H1 (cell line): ENCODE results near the gene DCAF4L1. TPM values are rescaled to one million over a fixed set of nuclear protein-coding genes. Genes with fewer than 3 reads are reported as not detected.

ENCODE experiments used
- CTCF ChIA-PET: fragments of 300-600 bp; sonication (Branson Sonifier 250); formaldehyde crosslinking; loops from one replicate; lab custom pipeline; 2021; ENCODE audit not compliant: partially characterized antibody; lab: Charles Lee
- POLR2A ChIA-PET: fragments of 300-600 bp; sonication (Branson Sonifier 250); formaldehyde crosslinking; loops from one replicate; lab custom pipeline; 2021; ENCODE audit warnings: inconsistent platforms; ENCODE audit not compliant: partially characterized antibody; lab: Charles Lee
- DNase-seq, 2 experiments: peaks; one replicate each; pipeline versions ENCODE4 v3.0.0 to v3.0.0-alpha.2; 2010 to 2022; ENCODE audit warnings: low spot score in 2 of 2, low read depth in 1 of 2, mixed read lengths in 1 of 2
- FAIRE-seq: peaks from 2 replicates; lab custom pipeline; 2011; peaks lifted over from hg19 to GRCh38; lab: Jason Lieb, UNC
- H2AFZ ChIP-seq: 2 replicates; pipeline ENCODE4 v1.8.1; 2012; ENCODE audit warnings: low read length, inconsistent platforms
- H2AK5ac ChIP-seq: 2 replicates; pipeline ENCODE4 v1.6.1; 2013; ENCODE audit warnings: low read depth, low read length
- H2BK120ac ChIP-seq: replicated peaks from 2 replicates; pipeline ENCODE3; 2013; ENCODE audit warnings: low read depth, low read length, inconsistent platforms
- H2BK12ac ChIP-seq: 2 replicates; pipeline ENCODE4 v1.6.1; 2013; ENCODE audit warnings: low read depth, low read length
- H2BK15ac ChIP-seq: 2 replicates; pipeline ENCODE4 v1.6.1; 2013; ENCODE audit warnings: low read length
- H2BK20ac ChIP-seq: 2 replicates; pipeline ENCODE4 v1.6.1; 2013; ENCODE audit warnings: low read length
- H2BK5ac ChIP-seq: 2 replicates; pipeline ENCODE4 v1.6.1; 2013; ENCODE audit warnings: low read depth, low read length
- H3K14ac ChIP-seq: 2 replicates; pipeline ENCODE4 v1.6.1; 2013; ENCODE audit warnings: inconsistent platforms; ENCODE audit not compliant: insufficient read length
- H3K18ac ChIP-seq: 2 replicates; pipeline ENCODE4 v1.6.1; 2013; ENCODE audit warnings: low read length; ENCODE audit errors: extremely low read depth
- H3K23ac ChIP-seq: 2 replicates; pipeline ENCODE4 v1.6.1; 2013; ENCODE audit warnings: inconsistent platforms; ENCODE audit not compliant: insufficient read length
- H3K23me2 ChIP-seq: 2 replicates; pipeline ENCODE4 v1.6.1; 2013; ENCODE audit warnings: low read depth, low read length
- H3K27ac ChIP-seq: 2 replicates; pipeline ENCODE4 v1.6.1; 2011; ENCODE audit warnings: low read depth, low read length, inconsistent platforms
- H3K27me3 ChIP-seq, 4 experiments: replicated peaks in 1 of 4; 1 replicate in 1 of 4; 2 replicates in 3 of 4; pipeline versions ENCODE4 v1.6.1 to v1.8.1; 2011 to 2013; ENCODE audit warnings: low read length in 3 of 4, mild to moderate bottlenecking in 3 of 4, inconsistent platforms in 2 of 4, mixed read lengths in 2 of 4, moderate library complexity in 1 of 4; ENCODE audit not compliant: control insufficient read depth in 3 of 4, insufficient read depth in 3 of 4; ENCODE audit errors: extremely low read depth in 1 of 4
- H3K36me3 ChIP-seq, 4 experiments: 2 replicates each; pipeline versions ENCODE4 v1.6.1 to v1.8.1; 2011 to 2013; ENCODE audit warnings: mild to moderate bottlenecking in 4 of 4, low read length in 3 of 4, moderate library complexity in 2 of 4, control low read depth in 1 of 4, inconsistent platforms in 1 of 4; ENCODE audit not compliant: insufficient read depth in 4 of 4, control insufficient read depth in 2 of 4
- H3K4ac ChIP-seq: replicated peaks from 2 replicates; pipeline ENCODE3; 2013; ENCODE audit warnings: low read length, low read depth, mixed read lengths, inconsistent platforms; ENCODE audit not compliant: insufficient read length
- H3K4me1 ChIP-seq, 4 experiments: replicated peaks in 1 of 4; 1 replicate in 1 of 4; 2 replicates in 3 of 4; pipeline versions ENCODE4 v1.6.1 to v1.8.1; 2011 to 2013; ENCODE audit warnings: low read length in 3 of 4, inconsistent platforms in 2 of 4, mixed read lengths in 1 of 4; ENCODE audit not compliant: insufficient read depth in 4 of 4, control insufficient read depth in 3 of 4
- H3K4me2 ChIP-seq, 2 experiments: 2 replicates each; pipeline versions ENCODE4 v1.6.1 to v1.8.1; 2011 to 2013; ENCODE audit warnings: low read depth in 2 of 2, low read length in 2 of 2, control low read depth in 1 of 2, inconsistent platforms in 1 of 2, mild to moderate bottlenecking in 1 of 2; ENCODE audit not compliant: insufficient read depth in 1 of 2
- H3K4me3 ChIP-seq, 4 experiments: fragments of 200-600, 300-600 bp in 1 of 4; sonication (generic), shearing (Covaris generic), sonication (Bioruptor Twin) in 1 of 4; 2 replicates each; pipeline versions ENCODE4 v1.5.1 to v1.8.1; 2011 to 2016; ENCODE audit warnings: low read length in 4 of 4, low read depth in 3 of 4, control low read depth in 2 of 4, inconsistent platforms in 2 of 4, mild to moderate bottlenecking in 2 of 4, mixed read lengths in 1 of 4, moderate library complexity in 1 of 4; ENCODE audit not compliant: insufficient read depth in 2 of 4; ENCODE audit errors: extremely low read depth in 1 of 4
- H3K56ac ChIP-seq: replicated peaks from 2 replicates; pipeline ENCODE3; 2013; ENCODE audit warnings: low read depth, mild to moderate bottlenecking, mixed read lengths, low read length, inconsistent platforms; ENCODE audit not compliant: insufficient read length
- H3K79me1 ChIP-seq: 2 replicates; pipeline ENCODE4 v1.6.1; 2013; ENCODE audit warnings: low read depth, low read length, control low read depth
- H3K79me2 ChIP-seq, 2 experiments: 2 replicates each; pipeline versions ENCODE4 v1.6.1 to v1.8.1; 2012 to 2013; ENCODE audit warnings: low read length in 2 of 2, mild to moderate bottlenecking in 2 of 2, inconsistent platforms in 1 of 2; ENCODE audit not compliant: insufficient read depth in 2 of 2, control insufficient read depth in 1 of 2
- H3K9ac ChIP-seq, 4 experiments: replicated peaks in 1 of 4; 1 replicate in 1 of 4; 2 replicates in 3 of 4; pipeline versions ENCODE4 v1.6.1 to v1.8.1; 2011 to 2013; ENCODE audit warnings: low read depth in 3 of 4, low read length in 3 of 4, control low read depth in 2 of 4, mild to moderate bottlenecking in 2 of 4, moderate library complexity in 2 of 4, inconsistent platforms in 1 of 4; ENCODE audit errors: extremely low read depth in 1 of 4
- H3K9me3 ChIP-seq, 2 experiments: 2 replicates each; pipeline versions ENCODE4 v1.6.1 to v1.8.1; 2012 to 2013; ENCODE audit warnings: mild to moderate bottlenecking in 2 of 2, moderate library complexity in 2 of 2, control low read depth in 1 of 2, inconsistent platforms in 1 of 2, low read depth in 1 of 2, low read length in 1 of 2, mixed read lengths in 1 of 2; ENCODE audit not compliant: insufficient read depth in 2 of 2
- H4K20me1 ChIP-seq, 2 experiments: replicated peaks in 1 of 2; 2 replicates each; pipeline versions ENCODE3 to v1.8.1; 2011 to 2013; ENCODE audit warnings: inconsistent platforms in 2 of 2, low read length in 2 of 2, mild to moderate bottlenecking in 1 of 2; ENCODE audit not compliant: insufficient read depth in 2 of 2, control insufficient read depth in 1 of 2
- H4K5ac ChIP-seq: 2 replicates; pipeline ENCODE4 v1.6.1; 2013; ENCODE audit warnings: low read length, low read depth, mixed read lengths, inconsistent platforms; ENCODE audit not compliant: insufficient read length
- H4K8ac ChIP-seq: 2 replicates; pipeline ENCODE4 v1.8.0; 2013; ENCODE audit warnings: mild to moderate bottlenecking, moderate library complexity, low read length, inconsistent platforms; ENCODE audit not compliant: insufficient read depth; ENCODE audit errors: extremely low read depth
- H4K91ac ChIP-seq: replicated peaks from 2 replicates; pipeline ENCODE3; 2013; ENCODE audit warnings: low read length, mixed read lengths, inconsistent platforms; ENCODE audit not compliant: insufficient read length
- BACH1 ChIP-seq: IDR thresholded peaks from 2 replicates; pipeline ENCODE4 v1.6.1; 2012; ENCODE audit warnings: low read length, improper control_type of control experiment
- CREB1 ChIP-seq: IDR thresholded peaks from 2 replicates; pipeline ENCODE4 v1.6.1; 2012; ENCODE audit warnings: inconsistent platforms
- JUND ChIP-seq: IDR thresholded peaks from 2 replicates; pipeline ENCODE4 v1.6.1; 2011; ENCODE audit warnings: mild to moderate bottlenecking, improper control_type of control experiment, low read length
- MAFK ChIP-seq: IDR thresholded peaks from 2 replicates; pipeline ENCODE4 v1.6.1; 2012; ENCODE audit warnings: low read depth, mild to moderate bottlenecking, improper control_type of control experiment, low read length
- RBBP5 ChIP-seq: IDR thresholded peaks from 2 replicates; pipeline ENCODE4 v1.7.1; 2012; ENCODE audit warnings: low read depth, mild to moderate bottlenecking, inconsistent platforms, low read length, moderate library complexity, borderline replicate concordance
- RNF2 ChIP-seq: fragments of 200-900, 300-1000 bp; sonication (generic); IDR thresholded peaks from 2 replicates; pipeline ENCODE4 v1.7.1; 2016; ENCODE audit warnings: borderline replicate concordance, low read depth, mild to moderate bottlenecking, antibody characterized with exemption, low read length; ENCODE audit not compliant: poor library complexity, severe bottlenecking; ENCODE audit errors: missing control alignments
- SIRT6 ChIP-seq: IDR thresholded peaks from one replicate; pipeline ENCODE4 v1.7.1; 2012; ENCODE audit warnings: low read length, inconsistent platforms
- SIX5 ChIP-seq: IDR thresholded peaks from 2 replicates; pipeline ENCODE4 v1.6.1; 2011; ENCODE audit warnings: mild to moderate bottlenecking, low read depth, low read length
- SP2 ChIP-seq: IDR thresholded peaks from 2 replicates; pipeline ENCODE4 v1.6.1; 2012; ENCODE audit warnings: mild to moderate bottlenecking, low read length, inconsistent platforms
- SP4 ChIP-seq: IDR thresholded peaks from 2 replicates; pipeline ENCODE4 v1.6.1; 2012; ENCODE audit warnings: low read length, inconsistent platforms
- TBP ChIP-seq: IDR thresholded peaks from 2 replicates; pipeline ENCODE4 v1.6.1; 2011; ENCODE audit warnings: low read depth, low read length, improper control_type of control experiment
- YY1 ChIP-seq: IDR thresholded peaks from 2 replicates; pipeline ENCODE4 v1.6.1; 2011; ENCODE audit warnings: low read depth, mild to moderate bottlenecking, low read length
- WGBS, 2 experiments: shearing (Covaris generic) in 1 of 2; methylation state at CpG; one replicate each; pipeline versions ENCODE4 v1.1.6 to v1.1.7; 2013 to 2015; ENCODE audit warnings: low lambda C conversion rate in 2 of 2, mixed read lengths in 2 of 2, inconsistent platforms in 1 of 2, low coverage in 1 of 2, missing lambda C conversion rate in 1 of 2; ENCODE audit not compliant: insufficient replicate concordance in 2 of 2, insufficient coverage in 1 of 2, insufficient read length in 1 of 2; ENCODE audit errors: extremely low coverage in 1 of 2, missing lambda C conversion rate in 1 of 2; 5-methylcytosine and 5-hydroxymethylcytosine counted together
- polyA plus RNA-seq, 7 experiments: library from polyadenylated mRNA; depleted of rRNA in 3 of 7; stranded (reverse) in 5 of 7; unstranded in 2 of 7; fragments of >200 nt in 5 of 7; fragments of 200-250 nt in 2 of 7; gene quantifications; 1 replicate in 5 of 7; 2 replicates in 1 of 7; 4 replicates in 1 of 7; pipeline versions ENCODE4 v1.2.1 to v1.2.3, GENCODE V29; 2011 to 2013; ENCODE audit warnings: missing spikeins in 2 of 7, mixed read lengths in 2 of 7
- total RNA-seq: library from RNA; stranded (reverse); fragmentation: NEBNext Ultra II Directional; extraction: Animal tissue kit (Norgen Biotek cat#: 25700); gene quantifications from 2 replicates; pipeline ENCODE4 v1.2.1, GENCODE V29; 2021
- TF ChIP-seq, protein P1 (sequence below), 3 experiments: IDR thresholded peaks; 1 replicate in 2 of 3; 2 replicates in 1 of 3; pipeline versions ENCODE4 v1.5.1 to v1.6.1; 2011; ENCODE audit warnings: low read length in 3 of 3, mild to moderate bottlenecking in 3 of 3, inconsistent platforms in 2 of 3, low read depth in 1 of 3, moderate library complexity in 1 of 3; ENCODE audit not compliant: insufficient read depth in 1 of 3; ENCODE audit errors: control extremely low read depth in 1 of 3

The DCAF4L1 gene
- total and polyA plus RNA-seq, 2 of the 8 experiments (the other 6 are each of a cell fraction or from before 2014, with no cell fraction given), result 0.06 to 0.15 TPM

DNA sequence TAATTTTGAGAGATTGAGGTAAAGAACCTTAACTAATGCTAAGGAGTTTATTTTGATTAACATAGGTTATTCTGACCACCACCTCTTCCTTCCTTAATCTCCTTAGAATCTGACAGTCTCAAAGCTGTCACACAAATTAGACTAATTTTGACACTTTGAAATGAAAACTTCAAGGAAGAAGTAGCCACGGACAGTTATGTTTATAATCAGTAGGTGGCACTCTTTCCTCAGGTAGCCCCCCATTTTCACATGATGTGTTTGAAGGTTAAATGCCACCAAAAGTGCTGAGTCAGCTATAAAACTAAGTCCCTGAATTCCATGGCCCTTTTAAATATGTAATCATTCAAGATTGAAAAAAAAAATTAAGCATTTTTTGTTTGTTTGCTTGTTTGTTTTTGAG lies 23.9 kb upstream of the DCAF4L1 start:
- WGBS, 2 experiments, result 31% methylated on average over 1 of the region's 1 CpG; no CpG with 5 or more reads in 1 of the 2 experiments
- TF ChIP-seq, protein P1, sequence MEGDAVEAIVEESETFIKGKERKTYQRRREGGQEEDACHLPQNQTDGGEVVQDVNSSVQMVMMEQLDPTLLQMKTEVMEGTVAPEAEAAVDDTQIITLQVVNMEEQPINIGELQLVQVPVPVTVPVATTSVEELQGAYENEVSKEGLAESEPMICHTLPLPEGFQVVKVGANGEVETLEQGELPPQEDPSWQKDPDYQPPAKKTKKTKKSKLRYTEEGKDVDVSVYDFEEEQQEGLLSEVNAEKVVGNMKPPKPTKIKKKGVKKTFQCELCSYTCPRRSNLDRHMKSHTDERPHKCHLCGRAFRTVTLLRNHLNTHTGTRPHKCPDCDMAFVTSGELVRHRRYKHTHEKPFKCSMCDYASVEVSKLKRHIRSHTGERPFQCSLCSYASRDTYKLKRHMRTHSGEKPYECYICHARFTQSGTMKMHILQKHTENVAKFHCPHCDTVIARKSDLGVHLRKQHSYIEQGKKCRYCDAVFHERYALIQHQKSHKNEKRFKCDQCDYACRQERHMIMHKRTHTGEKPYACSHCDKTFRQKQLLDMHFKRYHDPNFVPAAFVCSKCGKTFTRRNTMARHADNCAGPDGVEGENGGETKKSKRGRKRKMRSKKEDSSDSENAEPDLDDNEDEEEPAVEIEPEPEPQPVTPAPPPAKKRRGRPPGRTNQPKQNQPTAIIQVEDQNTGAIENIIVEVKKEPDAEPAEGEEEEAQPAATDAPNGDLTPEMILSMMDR (IDR thresholded peaks at IDR 0.05; ENCODE audit: control extremely low read depth in 1 of 3, insufficient read depth in 1 of 3, low read depth in 1 of 3, low read length in 3 of 3), result peak in 2 of 3 experiments; percentile 47 to 62; a peak in 3 of 4 replicates
- TF ChIP-seq RNF2 (no peak), SP4 (no peak), TBP (no peak), SP2 (no peak), JUND (no peak), CREB1 (no peak), BACH1 (peak; percentile 98), SIRT6 (no peak), SIX5 (no peak), RBBP5 (no peak), MAFK (peak; percentile 100), YY1 (no peak)

More for the DNA sequence above, 23.9 kb upstream of the DCAF4L1 start:
- FAIRE-seq (peak; percentile 86), DNase-seq (no peak)
- Histone ChIP-seq H3K36me3 (peaks cover 0 to 27% (median 11%) of the 10 kb centered on the region in 4 experiments; a peak in 6 of 8 replicates), H3K27me3 (no peaks in the 10 kb centered on the region), H2BK5ac (no peak overlapping the region), H3K27ac (no peak overlapping the region), H2AK5ac (no peak overlapping the region), H2BK15ac (no peak overlapping the region), H3K4ac (no peak overlapping the region), H4K20me1 (peaks cover 0 to 2% of the 10 kb centered on the region in 2 experiments), H2BK12ac (no peak overlapping the region), H3K4me1 (no peaks in the 10 kb centered on the region; a peak in 1 of 7 replicates), H3K4me2 (no peak overlapping the region), H3K9me3 (no peaks in the 10 kb centered on the region), H3K14ac (no peak overlapping the region), H3K23ac (no peak overlapping the region), H4K91ac (no peak overlapping the region), H3K4me3 (no peak overlapping the region), H3K79me1 (no peaks in the 10 kb centered on the region), H3K9ac (no peak overlapping the region), H2BK20ac (no peak overlapping the region), H3K23me2 (no peaks in the 10 kb centered on the region), H3K18ac (no peak overlapping the region), H4K8ac (no peak overlapping the region), H4K5ac (no peak overlapping the region), H2AFZ (no peak overlapping the region), H2BK120ac (no peak overlapping the region), H3K79me2 (no peaks in the 10 kb centered on the region), H3K56ac (no peak overlapping the region)
- CTCF ChIA-PET, result interaction anchor here (0.6 to 2.1 kb wide), 16 partner anchors 9 to 571 kb away, joined by 3 to 12 read pairs (median 4); no protein-coding TSS in a partner anchor
- POLR2A ChIA-PET, result interaction anchor here (0.6 to 2.6 kb wide), 7 partner anchors 9 to 356 kb away, joined by 3 to 11 read pairs (median 3); partner anchors contain the start of gene TMEM33
